GM19324 (cell line): ENCODE data around the gene STARD3NL.
"Not testable (repeated sequence)": the region's sequence is repeated elsewhere in the genome, so short reads cannot be mapped to it uniquely, and the experiment has no call there.

Source experiments
- ATAC-seq: cut with Tn5 transposase; IDR thresholded peaks from one replicate; pipeline ENCODE4 v1.9.1; 2021; ENCODE audit warnings: mild to moderate bottlenecking, moderate library complexity; ENCODE audit not compliant: unreplicated experiment, low FRiP score

STARD3NL gene

DNA sequence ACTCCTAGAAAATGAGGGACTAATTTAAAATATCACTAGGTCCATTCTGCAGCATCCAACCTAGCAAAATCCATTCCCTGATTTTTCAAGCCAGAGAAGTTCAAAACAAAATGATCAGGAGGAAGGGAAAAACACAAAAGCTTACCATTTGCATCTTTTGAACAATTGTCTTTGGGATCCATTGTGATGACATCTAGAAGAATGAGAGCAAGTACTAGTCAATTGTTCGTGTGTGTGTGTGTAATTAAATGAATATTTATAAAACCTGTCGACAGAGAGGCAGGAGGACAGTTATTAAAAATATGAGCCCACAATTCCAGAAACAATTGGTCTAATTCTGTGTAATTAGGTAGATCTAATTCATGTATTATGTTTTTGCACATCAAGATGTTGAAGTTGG, 84.0 kb downstream of the STARD3NL start:
- not testable (repeated sequence) for ATAC-seq

DNA sequence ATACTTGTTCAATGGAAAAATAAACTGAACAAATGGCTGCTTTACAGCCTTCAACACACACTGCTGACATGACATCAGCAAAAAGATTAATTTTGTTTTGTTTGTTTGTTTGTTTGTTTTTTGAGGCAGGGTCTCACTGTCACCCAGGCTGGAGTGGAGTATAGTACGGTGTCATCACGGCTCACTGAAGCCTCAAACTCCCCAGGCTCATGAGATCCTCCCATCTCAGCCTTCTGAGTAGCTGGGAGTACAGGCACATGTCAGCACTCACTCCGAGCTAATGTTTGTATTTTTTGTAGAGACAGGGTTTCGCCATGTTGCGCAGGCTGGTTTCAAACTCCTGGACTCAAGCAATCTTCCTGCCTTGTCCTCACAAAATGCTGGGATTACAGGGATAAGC, 84.5 kb downstream of the STARD3NL start:
- ATAC-seq = no peak

- ATAC-seq = not testable (repeated sequence)
These were observed 85.2 kb downstream of the STARD3NL start for GRCh38 chr7:38263274-38263673.

- not testable (repeated sequence) for ATAC-seq
These were observed 86.6 kb downstream of the STARD3NL start for GRCh38 chr7:38264602-38265001.

GRCh38 chr7:38265958-38266357, 87.9 kb downstream of the STARD3NL start:
- ATAC-seq = not testable (repeated sequence)

DNA sequence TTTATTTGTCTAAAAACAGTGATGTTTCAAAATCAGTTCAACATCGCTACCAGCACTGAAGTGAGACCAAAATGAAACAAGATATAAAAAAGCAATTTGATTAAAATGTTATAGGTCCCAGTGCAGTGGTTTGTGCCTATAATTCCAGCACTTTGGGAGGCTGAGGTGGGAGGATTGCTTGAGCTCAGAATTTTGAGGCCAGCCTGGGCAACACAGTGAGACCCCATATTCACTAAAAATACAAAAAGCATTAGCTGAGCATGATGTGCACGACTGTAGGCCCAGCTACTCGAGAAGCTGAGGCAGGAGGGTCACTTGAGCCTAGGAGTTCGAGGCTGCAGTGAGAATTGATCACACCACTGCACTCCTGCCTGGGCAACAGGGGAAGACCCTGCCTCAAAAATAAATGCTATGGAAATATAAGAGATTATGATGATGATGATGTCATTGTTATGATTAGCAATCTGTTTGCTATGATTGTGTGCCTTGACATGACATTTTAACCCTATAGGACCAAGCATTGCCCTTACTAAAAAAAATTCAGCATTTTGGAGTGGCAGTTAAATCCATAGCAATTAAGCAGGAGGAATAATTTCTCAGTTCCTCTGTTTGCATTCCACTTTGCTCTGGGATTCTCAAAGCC, 91.8 kb downstream of the STARD3NL start:
- not testable (repeated sequence) for ATAC-seq

GRCh38 chr7:38270405-38270804, 92.4 kb downstream of the STARD3NL start:
- not testable (repeated sequence) for ATAC-seq

GRCh38 chr7:38273286-38273995, 95.4 kb downstream of the STARD3NL start, which contains the start of gene TARP:
Gene TARP (minus strand): TSS chr7:38273636.
- no peak for ATAC-seq

- ATAC-seq = no peak
These were observed 96.4 kb downstream of the STARD3NL start for GRCh38 chr7:38274486-38274885.

- no peak for ATAC-seq
These were observed 97.0 kb downstream of the STARD3NL start for GRCh38 chr7:38274927-38275620.

- ATAC-seq = no peak
These were observed 98.2 kb downstream of the STARD3NL start for GRCh38 chr7:38276096-38276877.

GRCh38 chr7:38280000-38280399, 102.0 kb downstream of the STARD3NL start:
- no peak for ATAC-seq
